Measurements from ENCODE around the gene LPP. TPM values are rescaled to one million over a fixed set of nuclear protein-coding genes. Genes with fewer than 3 reads are reported as not detected.

LPP gene
- total RNA-seq, 1 experiment from 2014 or later = 120 TPM

DNA sequence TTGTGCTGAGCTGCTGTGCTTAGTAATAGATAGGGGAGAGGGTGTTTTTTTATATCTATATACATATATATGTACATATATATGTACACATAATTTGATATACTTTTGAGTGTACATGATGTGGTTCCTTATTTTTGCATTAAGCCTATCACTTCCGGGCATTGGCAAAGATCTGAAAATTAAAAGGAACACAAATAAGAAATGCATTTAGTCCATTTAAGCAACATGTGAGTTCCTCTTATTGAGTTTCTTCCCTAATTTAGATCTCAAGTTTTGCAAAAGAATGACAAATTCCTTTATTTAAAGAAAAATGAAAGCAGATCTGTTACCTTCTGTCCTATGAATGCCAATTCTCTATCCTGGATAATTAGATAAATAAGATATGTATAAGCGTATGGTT, 435.1 kb downstream of the LPP start:
- Histone ChIP-seq H3K27me3 (replicated peaks; ENCODE audit: control insufficient read depth, insufficient read depth, low read length) (no peaks in the 10 kb centered on the region), H3K4me3 (ENCODE audit: low read depth, low read length) (no peak overlapping the region), H3K9me3 (no peaks in the 10 kb centered on the region), H3K36me3 (ENCODE audit: control insufficient read depth, insufficient read depth, low read length) (no peaks in the 10 kb centered on the region), H3K4me1 (peaks cover 7% of the 10 kb centered on the region)
- POLR2A ChIA-PET = no interaction called here
- no peak overlapping the region for H3K4me3 Mint-ChIP-seq (ENCODE audit: unreplicated experiment)
- peaks cover 7% of the 10 kb centered on the region for H3K4me1 Mint-ChIP-seq (ENCODE audit: low read depth, unreplicated experiment)
- intact Hi-C loops (cut with micrococcal nuclease; ENCODE audit: unreplicated experiment) = loop anchor here (10.0 kb wide), 2 partner anchors 204 to 844 kb away; partner anchors contain the start of gene BCL6
- CTCF ChIA-PET = interaction anchor here (0.9 kb wide), 1 partner anchor 306 kb away, joined by 4 read pairs; no protein-coding TSS in a partner anchor
- H3K27ac Mint-ChIP-seq (ENCODE audit: unreplicated experiment) = no peak overlapping the region
- no peaks in the 10 kb centered on the region for H3K27me3 Mint-ChIP-seq (ENCODE audit: insufficient read depth, unreplicated experiment)
- TF ChIP-seq, protein P1, sequence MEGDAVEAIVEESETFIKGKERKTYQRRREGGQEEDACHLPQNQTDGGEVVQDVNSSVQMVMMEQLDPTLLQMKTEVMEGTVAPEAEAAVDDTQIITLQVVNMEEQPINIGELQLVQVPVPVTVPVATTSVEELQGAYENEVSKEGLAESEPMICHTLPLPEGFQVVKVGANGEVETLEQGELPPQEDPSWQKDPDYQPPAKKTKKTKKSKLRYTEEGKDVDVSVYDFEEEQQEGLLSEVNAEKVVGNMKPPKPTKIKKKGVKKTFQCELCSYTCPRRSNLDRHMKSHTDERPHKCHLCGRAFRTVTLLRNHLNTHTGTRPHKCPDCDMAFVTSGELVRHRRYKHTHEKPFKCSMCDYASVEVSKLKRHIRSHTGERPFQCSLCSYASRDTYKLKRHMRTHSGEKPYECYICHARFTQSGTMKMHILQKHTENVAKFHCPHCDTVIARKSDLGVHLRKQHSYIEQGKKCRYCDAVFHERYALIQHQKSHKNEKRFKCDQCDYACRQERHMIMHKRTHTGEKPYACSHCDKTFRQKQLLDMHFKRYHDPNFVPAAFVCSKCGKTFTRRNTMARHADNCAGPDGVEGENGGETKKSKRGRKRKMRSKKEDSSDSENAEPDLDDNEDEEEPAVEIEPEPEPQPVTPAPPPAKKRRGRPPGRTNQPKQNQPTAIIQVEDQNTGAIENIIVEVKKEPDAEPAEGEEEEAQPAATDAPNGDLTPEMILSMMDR (IDR thresholded peaks at IDR 0.05; ENCODE audit: insufficient read depth in 1 of 2, low read depth in 1 of 2, low read length in 1 of 2, severe bottlenecking in 1 of 2, unreplicated experiment in 1 of 2) = no peak
- no peak for DNase-seq
- H3K36me3 Mint-ChIP-seq (ENCODE audit: insufficient read depth, unreplicated experiment) = peaks cover 21% of the 10 kb centered on the region
- no peaks in the 10 kb centered on the region for H3K9me3 Mint-ChIP-seq (ENCODE audit: unreplicated experiment)
- no TSS peak for BruUV-seq (replicated peaks)

- TF ChIP-seq, protein P1 (IDR thresholded peaks at IDR 0.05; ENCODE audit: insufficient read depth in 1 of 2, low read depth in 1 of 2, low read length in 1 of 2, severe bottlenecking in 1 of 2, unreplicated experiment in 1 of 2) = no peak
- Mint-ChIP-seq H3K9me3 (ENCODE audit: unreplicated experiment) (no peaks in the 10 kb centered on the region), H3K27ac (ENCODE audit: unreplicated experiment) (no peak overlapping the region), H3K4me1 (ENCODE audit: low read depth, unreplicated experiment) (peaks cover 7% of the 10 kb centered on the region), H3K4me3 (ENCODE audit: unreplicated experiment) (no peak overlapping the region), H3K27me3 (ENCODE audit: insufficient read depth, unreplicated experiment) (no peaks in the 10 kb centered on the region), H3K36me3 (ENCODE audit: insufficient read depth, unreplicated experiment) (peaks cover 21% of the 10 kb centered on the region)
- Histone ChIP-seq H3K4me3 (ENCODE audit: low read depth, low read length) (no peak overlapping the region), H3K9me3 (no peaks in the 10 kb centered on the region), H3K27me3 (replicated peaks; ENCODE audit: control insufficient read depth, insufficient read depth, low read length) (no peaks in the 10 kb centered on the region), H3K36me3 (ENCODE audit: control insufficient read depth, insufficient read depth, low read length) (no peaks in the 10 kb centered on the region), H3K4me1 (peaks cover 6% of the 10 kb centered on the region; the same call in 1 of the 2 replicates)
- CTCF ChIA-PET = interaction anchor here (0.9 kb wide), 1 partner anchor 307 kb away, joined by 4 read pairs; no protein-coding TSS in a partner anchor
- intact Hi-C loops (cut with micrococcal nuclease; ENCODE audit: unreplicated experiment) = loop anchor here (10.0 kb wide), 2 partner anchors 205 to 845 kb away; partner anchors contain the start of gene BCL6
- no peak for DNase-seq
- no TSS peak for BruUV-seq (replicated peaks)
- POLR2A ChIA-PET = no interaction called here
Measured at GRCh38 chr3:188589771-188590170, 435.8 kb downstream of the LPP start.

DNA sequence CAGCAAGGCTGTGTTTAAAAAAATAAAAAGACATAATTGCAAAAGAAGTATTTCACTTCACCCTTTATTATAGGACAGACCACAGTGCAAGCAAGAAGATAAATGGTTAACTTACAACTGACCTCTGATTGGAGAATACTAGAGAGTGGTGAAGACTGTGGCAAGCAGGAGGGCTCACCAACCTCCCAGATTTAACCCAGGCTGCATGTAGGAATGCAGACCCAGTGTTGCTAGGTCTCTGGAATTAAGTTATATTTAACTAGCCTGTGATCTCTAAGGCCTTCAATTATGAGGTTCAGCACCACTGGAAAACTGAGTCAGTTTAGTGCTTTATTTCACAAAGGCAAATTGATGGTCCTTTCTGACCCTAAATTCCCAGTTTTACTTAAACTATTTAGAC, 436.6 kb downstream of the LPP start:
- no peaks in the 10 kb centered on the region for H3K36me3 ChIP-seq (ENCODE audit: control insufficient read depth, insufficient read depth, low read length)
- no peaks in the 10 kb centered on the region for H3K27me3 ChIP-seq (replicated peaks; ENCODE audit: control insufficient read depth, insufficient read depth, low read length)
- ChIA-PET POLR2A (no interaction called here), CTCF (no interaction called here)
- H3K4me1 Mint-ChIP-seq (ENCODE audit: low read depth, unreplicated experiment) = peaks cover 7% of the 10 kb centered on the region
- no peak overlapping the region for H3K4me3 Mint-ChIP-seq (ENCODE audit: unreplicated experiment)
- no peak overlapping the region for H3K27ac Mint-ChIP-seq (ENCODE audit: unreplicated experiment)
- no peaks in the 10 kb centered on the region for H3K9me3 ChIP-seq
- no peaks in the 10 kb centered on the region for H3K27me3 Mint-ChIP-seq (ENCODE audit: insufficient read depth, unreplicated experiment)
- H3K4me3 ChIP-seq (ENCODE audit: low read depth, low read length) = no peak overlapping the region
- H3K4me1 ChIP-seq = peaks cover 6% of the 10 kb centered on the region; the same call in 1 of the 2 replicates
- no TSS peak for BruUV-seq (replicated peaks)
- H3K9me3 Mint-ChIP-seq (ENCODE audit: unreplicated experiment) = no peaks in the 10 kb centered on the region
- intact Hi-C loops (cut with micrococcal nuclease; ENCODE audit: unreplicated experiment) = no loop called here
- TF ChIP-seq, protein P1 (IDR thresholded peaks at IDR 0.05; ENCODE audit: insufficient read depth in 1 of 2, low read depth in 1 of 2, low read length in 1 of 2, severe bottlenecking in 1 of 2, unreplicated experiment in 1 of 2) = no peak
- peaks cover 15% of the 10 kb centered on the region for H3K36me3 Mint-ChIP-seq (ENCODE audit: insufficient read depth, unreplicated experiment)
- no peak for DNase-seq

Data from Caco-2 (cell line).